HCT116 (cell line): ENCODE data around the gene SPATA21. TPM values are rescaled to one million over a fixed set of nuclear protein-coding genes. Genes with fewer than 3 reads are reported as not detected.

Experiments used
- ATAC-seq: fragments of 200-7000 bp; cut with Tn5 transposase; 2 replicates; pipeline ENCODE4 v1.9.1; 2020; ENCODE audit warnings: mild to moderate bottlenecking, moderate library complexity
- BruUV-seq: library from RNA; stranded (reverse); fragments of 400-500 nt; replicated peaks from 2 replicates; lab custom pipeline; 2021; lab: Mats Ljungman, UMichigan
- CTCF ChIA-PET: fragments of 300-600 bp; sonication (Branson Sonifier 250); formaldehyde crosslinking; loops from one replicate; lab custom pipeline; 2021; ENCODE audit warnings: antibody characterized with exemption; lab: Charles Lee
- POLR2A ChIA-PET: fragments of 300-600, 350-600 bp; sonication (Branson Sonifier 250); formaldehyde crosslinking; loops from one replicate; lab custom pipeline; 2021; ENCODE audit warnings: antibody characterized with exemption; lab: Charles Lee
- RAD21 ChIA-PET, 2 experiments: fragments of 300-600 bp; sonication (Branson Sonifier 250); formaldehyde crosslinking; loops; one replicate each; lab custom pipeline; 2023; ENCODE audit warnings: low total read pairs in 2 of 2; ENCODE audit not compliant: uncharacterized antibody in 2 of 2, unreplicated experiment in 2 of 2, low non-redundant PET in 1 of 2; lab: Charles Lee
- DNase-seq: peaks from one replicate; pipeline ENCODE4 v3.0.0-alpha.2; 2010; ENCODE audit warnings: low read depth, low spot score
- H2AFZ ChIP-seq: fragments of 200-600 bp; shearing (Covaris generic), sonication (generic); 2 replicates; pipeline ENCODE4 v1.6.1; 2017; ENCODE audit warnings: low read depth, mixed run types, mixed read lengths, antibody characterized with exemption, low read length; ENCODE audit not compliant: poor library complexity, severe bottlenecking
- H3K27ac ChIP-seq: 2 replicates; pipeline ENCODE4 v1.5.1; 2012; ENCODE audit warnings: low read depth, low read length
- H3K27me3 ChIP-seq: fragments of 200-600 bp; sonication (generic); 2 replicates; pipeline ENCODE4 v1.6.1; 2016; ENCODE audit warnings: mixed run types, low read length, mixed read lengths; ENCODE audit not compliant: insufficient read depth
- H3K36me3 ChIP-seq, 2 experiments: fragments of 200-500 bp in 1 of 2; fragments of 200-600 bp in 1 of 2; sonication (Bioruptor generic) in 1 of 2; sonication (generic) in 1 of 2; 2 replicates each; pipeline versions ENCODE4 v1.5.1 to v1.6.1; 2014 to 2016; ENCODE audit warnings: low read length in 2 of 2, inconsistent platforms in 1 of 2, mixed read lengths in 1 of 2, mixed run types in 1 of 2; ENCODE audit not compliant: insufficient read depth in 2 of 2, control insufficient read depth in 1 of 2
- H3K4me1 ChIP-seq, 2 experiments: fragments of 200-600 bp in 1 of 2; sonication (generic) in 1 of 2; 2 replicates each; pipeline versions ENCODE4 v1.5.1 to v1.6.1; 2012 to 2017; ENCODE audit warnings: low read length in 2 of 2, inconsistent platforms in 1 of 2, mild to moderate bottlenecking in 1 of 2, mixed read lengths in 1 of 2, mixed run types in 1 of 2, moderate library complexity in 1 of 2; ENCODE audit not compliant: insufficient read depth in 2 of 2, control insufficient read depth in 1 of 2
- H3K4me2 ChIP-seq: fragments of 200-600 bp; sonication (generic); 2 replicates; pipeline ENCODE4 v1.6.1; 2017; ENCODE audit warnings: mixed run types, low read length, mixed read lengths
- H3K4me3 ChIP-seq, 2 experiments: fragments of 200-600 bp in 1 of 2; sonication (generic) in 1 of 2; replicated peaks in 1 of 2; 2 replicates each; pipeline ENCODE4 v1.5.1; 2011 to 2016; ENCODE audit warnings: low read length in 2 of 2, control low read depth in 1 of 2, low read depth in 1 of 2, mild to moderate bottlenecking in 1 of 2, mixed read lengths in 1 of 2, mixed run types in 1 of 2
- H3K79me2 ChIP-seq: fragments of 200-600 bp; sonication (generic); 2 replicates; pipeline ENCODE4 v1.6.1; 2017; ENCODE audit warnings: mild to moderate bottlenecking, mixed run types, low read length, moderate library complexity, mixed read lengths; ENCODE audit not compliant: insufficient read depth
- H3K9ac ChIP-seq: fragments of 200-600 bp; sonication (generic); 2 replicates; pipeline ENCODE4 v1.6.1; 2016; ENCODE audit warnings: low read length, mixed read lengths
- H3K9me2 ChIP-seq: fragments of 200-600 bp; sonication (generic), shearing (Covaris generic); 2 replicates; pipeline ENCODE4 v1.6.1; 2017; ENCODE audit warnings: mixed run types, mild to moderate bottlenecking, moderate library complexity; ENCODE audit not compliant: insufficient read depth
- H3K9me3 ChIP-seq, 2 experiments: fragments of 200-500 bp in 1 of 2; fragments of 200-600 bp in 1 of 2; sonication (Bioruptor generic) in 1 of 2; sonication (generic) in 1 of 2; 2 replicates each; pipeline ENCODE4 v1.6.1; 2014 to 2017; ENCODE audit warnings: low read length in 2 of 2, mixed read lengths in 2 of 2, inconsistent platforms in 1 of 2, low read depth in 1 of 2, mild to moderate bottlenecking in 1 of 2, mixed run types in 1 of 2, moderate library complexity in 1 of 2; ENCODE audit not compliant: control insufficient read depth in 1 of 2, insufficient read depth in 1 of 2
- H4K20me1 ChIP-seq: fragments of 200-600 bp; sonication (generic), shearing (Covaris generic); 2 replicates; pipeline ENCODE4 v1.6.1; 2017; ENCODE audit warnings: mixed run types, mild to moderate bottlenecking, moderate library complexity; ENCODE audit not compliant: insufficient read depth
- ATF3 ChIP-seq: IDR thresholded peaks from 2 replicates; pipeline ENCODE4 v1.6.1; 2012
- CBX3 ChIP-seq: IDR thresholded peaks from 2 replicates; pipeline ENCODE4 v1.6.1; 2012; ENCODE audit warnings: low read depth
- CEBPB ChIP-seq: IDR thresholded peaks from 2 replicates; pipeline ENCODE4 v1.6.1; 2012; ENCODE audit warnings: low read depth
- CTCF ChIP-seq, 3 experiments: fragments of 200-600 bp in 1 of 3; sonication (generic) in 1 of 3; IDR thresholded peaks in 2 of 3; conservative IDR thresholded peaks in 1 of 3; 2 replicates each; pipeline ENCODE4 v1.5.1; 2012 to 2017; ENCODE audit warnings: low read depth in 2 of 3, low read length in 2 of 3, antibody characterized with exemption in 1 of 3, borderline replicate concordance in 1 of 3, control low read depth in 1 of 3, mild to moderate bottlenecking in 1 of 3, mixed read lengths in 1 of 3, mixed run types in 1 of 3, moderate library complexity in 1 of 3; ENCODE audit not compliant: insufficient read depth in 1 of 3
- EGR1 ChIP-seq: IDR thresholded peaks from 2 replicates; pipeline ENCODE4 v1.6.1; 2012; ENCODE audit warnings: low read depth
- ELF1 ChIP-seq: IDR thresholded peaks from 2 replicates; pipeline ENCODE4 v1.6.1; 2012; ENCODE audit warnings: low read depth, borderline replicate concordance
- EZH2 ChIP-seq: fragments of 200-600 bp; sonication (generic); IDR thresholded peaks from 2 replicates; pipeline ENCODE4 v1.6.1; 2017; ENCODE audit warnings: antibody characterized with exemption, mixed run types
- EZH2phosphoT487 ChIP-seq: fragments of 200-600 bp; IDR thresholded peaks from 2 replicates; pipeline ENCODE4 v1.6.1; 2018; ENCODE audit warnings: antibody characterized with exemption, borderline replicate concordance
- FOSL1 ChIP-seq: IDR thresholded peaks from 2 replicates; pipeline ENCODE4 v1.6.1; 2012; ENCODE audit warnings: low read depth
- MAX ChIP-seq: IDR thresholded peaks from 2 replicates; pipeline ENCODE4 v1.6.1; 2012
- POLR2A ChIP-seq: IDR thresholded peaks from 2 replicates; pipeline ENCODE4 v1.7.0; 2011; ENCODE audit warnings: borderline replicate concordance; ENCODE audit not compliant: insufficient read depth, insufficient read length; ENCODE audit errors: extremely low read depth
- POLR2AphosphoS5 ChIP-seq: IDR thresholded peaks from 2 replicates; pipeline ENCODE4 v1.6.1; 2011; ENCODE audit warnings: mild to moderate bottlenecking, low read depth, low read length, moderate library complexity
- RAD21 ChIP-seq: IDR thresholded peaks from 2 replicates; pipeline ENCODE4 v1.6.1; 2012; ENCODE audit warnings: low read depth, mild to moderate bottlenecking
- REST ChIP-seq: IDR thresholded peaks from 2 replicates; pipeline ENCODE4 v1.6.1; 2012; ENCODE audit warnings: low read depth
- SP1 ChIP-seq: IDR thresholded peaks from 2 replicates; pipeline ENCODE4 v1.6.1; 2012; ENCODE audit warnings: low read depth
- SRF ChIP-seq: IDR thresholded peaks from 2 replicates; pipeline ENCODE4 v1.6.1; 2012; ENCODE audit warnings: low read depth
- TCF7L2 ChIP-seq: IDR thresholded peaks from 2 replicates; pipeline ENCODE4 v1.7.0; 2011; ENCODE audit warnings: borderline replicate concordance, inconsistent platforms; ENCODE audit not compliant: insufficient read depth, insufficient read length; ENCODE audit errors: extremely low read depth
- YY1 ChIP-seq: IDR thresholded peaks from 2 replicates; pipeline ENCODE4 v1.6.1; 2011; ENCODE audit warnings: low read length, low read depth, moderate library complexity, mild to moderate bottlenecking; ENCODE audit not compliant: insufficient replicate concordance; ENCODE audit errors: extremely low read depth
- ZFX ChIP-seq: fragments of 450-650 bp; IDR thresholded peaks from 2 replicates; pipeline ENCODE4 v1.6.1; 2017
- ZNF274 ChIP-seq: fragments of 200-500 bp; sonication (Bioruptor generic); IDR thresholded peaks from 2 replicates; pipeline ENCODE4 v1.6.1; 2014; ENCODE audit warnings: mild to moderate bottlenecking, low read depth, low read length, inconsistent platforms
- intact Hi-C: fragments of 100-400 bp; cut with micrococcal nuclease; formaldehyde crosslinking; loops from 2 replicates; pipeline ENCODE4 v1.10.0; 2022
- total RNA-seq: library from RNA; stranded (reverse); gene quantifications from one replicate; pipeline ENCODE4 v1.2.1, GENCODE V29; 2021; ENCODE audit not compliant: unreplicated experiment

The SPATA21 gene
- total RNA-seq, 1 experiment from 2014 or later = not detected

GRCh38 chr1:16438924-16439323 lies 1.7 kb upstream of the SPATA21 start:
- no peak overlapping the region for H3K4me2 ChIP-seq
- RAD21 ChIA-PET = no interaction called here
- intact Hi-C loops = no loop called here
- no peak for TF ChIP-seq CTCF (IDR thresholded peaks at IDR 0.05 in 2 of 3, conservative IDR thresholded peaks at IDR 0.05 in 1 of 3; ENCODE audit: borderline replicate concordance in 1 of 3, insufficient read depth in 1 of 3, low read depth in 2 of 3, low read length in 2 of 3)
- TF ChIP-seq ELF1 = no peak
- TF ChIP-seq EZH2 = no peak
- no peak for TF ChIP-seq CBX3
- no peak for TF ChIP-seq REST
- no peak for TF ChIP-seq POLR2AphosphoS5
- no peak for TF ChIP-seq TCF7L2
- TF ChIP-seq POLR2A = no peak
- TF ChIP-seq ZFX = no peak
- TF ChIP-seq SP1 = no peak
- no peak for TF ChIP-seq FOSL1
- TF ChIP-seq CEBPB = no peak
- TF ChIP-seq YY1 = no peak
- TF ChIP-seq ZNF274 = no peak
- no peak for TF ChIP-seq EGR1
- no peak for TF ChIP-seq EZH2phosphoT487
- TF ChIP-seq ATF3 = no peak
- no peak for TF ChIP-seq RAD21
- TF ChIP-seq SRF = no peak
- TF ChIP-seq MAX = no peak
- TF ChIP-seq, all 23 proteins: peak for 0
- ChIA-PET CTCF (interaction anchor here (1.2 to 2.9 kb wide), 2 partner anchors 182 to 360 kb away, joined by 3 to 17 read pairs; no protein-coding TSS in a partner anchor), POLR2A (no interaction called here)
- Histone ChIP-seq H3K4me1 (peaks cover 4 to 13% of the 10 kb centered on the region in 2 experiments; a peak in 3 of 4 replicates), H4K20me1 (no peaks in the 10 kb centered on the region), H3K9me2 (no peaks in the 10 kb centered on the region), H3K27ac (no peak overlapping the region), H3K9me3 (no peaks in the 10 kb centered on the region), H3K4me3 (no peak overlapping the region), H3K9ac (no peak overlapping the region), H3K27me3 (no peaks in the 10 kb centered on the region), H2AFZ (peak overlapping the region; percentile 7), H3K79me2 (peaks cover 33% of the 10 kb centered on the region), H3K36me3 (peaks cover 3 to 8% of the 10 kb centered on the region in 2 experiments; a peak in 3 of 4 replicates)
- DNase-seq (no peak), ATAC-seq (no peak)
- BruUV-seq = no TSS peak
